Posterior cingulate gyrus (tissue), 11 donors: ENCODE data around the gene TDO2.
"Not testable (repeated sequence)": the region's sequence is repeated elsewhere in the genome, so short reads cannot be mapped to it uniquely, and the experiment has no call there.

ENCODE experiments used
- DNase-seq, 10 donors: peaks; one replicate each; pipeline versions ENCODE4 v3.0.0 to v3.0.0-alpha.2; 2020 to 2021; ENCODE audit warnings: mixed read lengths in 3 of 10
- intact Hi-C: fragments of 100-400 bp; cut with DNase I; formaldehyde crosslinking; loops from one replicate; pipeline ENCODE4 v1.15.1; 2023

Gene TDO2

GRCh38 chr4:155906554-155907247, 3.2 kb downstream of the TDO2 start:
- no peak for DNase-seq
- intact Hi-C loops: no loop called here

DNA sequence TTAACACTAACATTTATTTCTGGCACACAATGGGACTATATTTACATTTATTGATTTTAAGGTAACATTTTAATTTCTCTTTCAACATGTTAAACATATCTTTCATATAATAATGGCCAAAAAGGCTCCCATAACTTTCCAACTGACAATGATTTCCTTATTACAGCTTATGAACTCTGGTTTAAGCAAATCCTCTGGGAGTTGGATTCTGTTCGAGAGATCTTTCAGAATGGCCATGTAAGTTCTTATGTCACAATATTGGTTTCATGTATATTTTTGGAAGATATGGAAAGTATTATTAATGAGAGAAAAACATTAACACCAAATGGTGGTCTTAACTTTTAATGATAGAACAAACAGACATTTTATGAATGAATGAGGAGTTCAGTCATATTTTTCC, 4.1 kb downstream of the TDO2 start:
- intact Hi-C loops: no loop called here
- DNase-seq: no peak

DNA sequence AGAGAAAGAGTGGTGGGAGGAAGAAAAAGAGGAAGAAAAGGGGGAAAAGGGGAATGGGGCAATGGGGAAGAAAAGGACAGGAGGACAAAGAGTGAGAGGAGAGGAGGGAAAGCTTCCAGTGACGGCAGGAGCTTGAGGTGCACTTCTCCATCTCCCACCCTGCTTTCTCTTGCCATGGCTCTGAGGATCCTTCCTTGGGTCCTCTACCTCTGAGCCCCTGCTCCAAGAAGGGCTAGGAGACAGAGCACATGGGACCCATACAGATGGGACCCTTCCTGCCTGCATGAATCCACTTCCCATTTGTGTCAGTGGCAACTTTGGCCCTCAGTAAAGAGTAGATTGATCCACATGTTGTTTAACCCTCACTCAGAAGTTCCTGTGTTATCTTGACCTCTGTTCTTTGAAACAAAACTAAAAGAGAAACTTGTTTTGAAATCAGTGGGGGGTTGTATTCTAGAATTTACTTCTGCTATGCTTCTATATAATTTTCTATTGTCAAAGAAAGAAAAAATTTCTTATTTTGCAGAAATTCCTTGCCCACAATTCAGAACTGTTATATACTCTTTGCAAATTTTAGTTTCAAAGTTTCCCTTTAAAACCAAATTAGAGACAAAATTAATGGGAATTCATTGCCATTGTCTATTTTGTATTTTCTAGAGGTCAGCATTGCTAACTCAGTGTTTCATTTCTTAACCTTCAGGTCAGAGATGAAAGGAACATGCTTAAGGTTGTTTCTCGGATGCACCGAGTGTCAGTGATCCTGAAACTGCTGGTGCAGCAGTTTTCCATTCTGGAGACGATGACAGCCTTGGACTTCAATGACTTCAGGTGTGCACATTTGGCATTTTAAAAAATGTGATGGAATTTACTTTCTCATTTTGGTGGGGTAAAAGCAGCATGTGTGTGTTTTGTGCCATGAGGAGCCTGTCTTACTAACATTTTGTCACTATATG, 5.0 kb downstream of the TDO2 start:
- intact Hi-C loops: no loop called here
- DNase-seq: no peak

GRCh38 chr4:155909615-155910226, 6.2 kb downstream of the TDO2 start:
- intact Hi-C loops: no loop called here
- DNase-seq: no peak

DNA sequence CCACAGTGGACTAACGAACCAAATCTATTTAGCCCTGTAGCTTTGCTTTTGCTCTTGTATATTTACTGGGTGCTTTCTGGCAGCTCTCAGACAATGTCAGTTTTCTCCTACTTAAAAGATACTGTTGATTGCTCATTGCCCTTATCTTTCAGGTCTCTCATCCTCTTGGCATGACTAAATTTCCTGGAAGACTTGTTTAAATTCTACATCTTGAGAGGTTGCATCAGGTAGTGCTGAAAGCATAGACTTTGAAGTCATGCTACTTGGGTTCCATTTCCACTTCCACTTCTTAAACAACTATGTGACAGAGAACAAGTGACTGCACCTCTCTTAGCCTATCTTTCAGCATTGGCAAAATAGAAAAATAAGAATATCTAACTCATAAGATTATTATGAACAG, 8.4 kb downstream of the TDO2 start:
- intact Hi-C loops: no loop called here
- no peak for DNase-seq

DNA sequence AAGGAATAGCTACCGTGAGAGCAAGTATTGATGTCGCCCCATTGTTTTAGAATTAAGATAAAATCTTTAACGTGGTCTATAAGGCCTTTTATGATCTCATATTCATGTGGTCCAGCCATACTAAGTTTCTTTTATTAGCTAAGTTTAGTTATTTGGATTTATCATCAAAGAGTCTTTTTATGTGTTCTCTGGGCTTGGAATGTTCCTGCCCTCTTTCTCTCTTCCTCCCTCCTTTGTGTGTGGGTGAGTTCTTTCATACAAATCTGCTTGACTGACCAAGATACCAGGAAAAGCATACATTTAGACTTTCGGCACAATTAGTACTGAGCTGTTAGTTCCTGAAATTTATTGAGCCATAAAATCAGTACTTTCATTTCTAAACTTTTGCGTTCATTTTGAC, 11.3 kb downstream of the TDO2 start:
- no peak for DNase-seq
- intact Hi-C loops: no loop called here

- no peak for DNase-seq
- intact Hi-C loops: no loop called here
These were observed 18.1 kb downstream of the TDO2 start for GRCh38 chr4:155921597-155921996.

DNA sequence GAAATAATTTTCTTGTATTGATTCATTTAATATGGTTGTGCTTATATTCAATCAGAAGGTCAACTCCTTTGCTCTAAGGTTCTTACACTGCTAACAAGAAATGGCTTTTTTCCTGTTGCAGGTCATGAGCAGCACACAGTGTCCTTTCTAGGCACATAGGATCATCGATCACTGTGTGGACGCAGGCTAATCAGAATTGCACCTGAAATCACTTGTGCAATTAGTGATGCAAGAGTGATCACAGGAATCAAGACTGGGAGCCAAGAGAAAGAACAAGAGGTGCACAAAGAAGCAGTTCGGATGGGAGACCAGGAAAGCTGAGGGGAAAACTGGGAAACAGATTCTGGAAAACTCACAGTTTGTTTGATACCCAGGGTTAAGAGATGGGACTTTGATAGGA, 21.1 kb downstream of the TDO2 start:
- DNase-seq: no peak
- intact Hi-C loops: no loop called here

DNA sequence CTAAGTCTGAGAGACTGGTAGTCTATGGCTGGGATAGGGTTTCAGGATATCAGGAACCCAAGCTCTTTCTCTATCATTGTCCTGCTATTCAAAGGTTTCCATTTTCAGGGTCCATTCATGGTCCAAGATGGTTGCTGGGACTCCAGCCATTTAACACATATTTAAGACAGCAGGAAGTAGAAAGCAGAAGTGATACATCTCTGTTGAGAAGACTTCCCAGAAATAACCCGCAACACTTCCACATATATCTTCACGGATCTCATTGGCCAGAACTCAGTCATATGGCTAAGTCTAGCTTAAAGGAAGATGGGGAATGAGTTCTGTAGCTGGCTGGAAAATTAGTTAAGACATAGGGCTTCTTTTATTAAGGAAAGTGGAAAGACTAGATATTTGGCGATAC, 26.3 kb downstream of the TDO2 start:
- intact Hi-C loops: no loop called here
- DNase-seq: no peak

GRCh38 chr4:155930330-155930729, 26.8 kb downstream of the TDO2 start:
- intact Hi-C loops: no loop called here

GRCh38 chr4:155931634-155932033, 28.1 kb downstream of the TDO2 start:
- DNase-seq: no peak
- intact Hi-C loops: no loop called here

More at GRCh38 chr4:155930330-155930729, 26.8 kb downstream of the TDO2 start:
- no peak for DNase-seq

- DNase-seq, intact Hi-C loops: not testable (repeated sequence)
These were observed 31.1 kb downstream of the TDO2 start for GRCh38 chr4:155934634-155935033.

DNA sequence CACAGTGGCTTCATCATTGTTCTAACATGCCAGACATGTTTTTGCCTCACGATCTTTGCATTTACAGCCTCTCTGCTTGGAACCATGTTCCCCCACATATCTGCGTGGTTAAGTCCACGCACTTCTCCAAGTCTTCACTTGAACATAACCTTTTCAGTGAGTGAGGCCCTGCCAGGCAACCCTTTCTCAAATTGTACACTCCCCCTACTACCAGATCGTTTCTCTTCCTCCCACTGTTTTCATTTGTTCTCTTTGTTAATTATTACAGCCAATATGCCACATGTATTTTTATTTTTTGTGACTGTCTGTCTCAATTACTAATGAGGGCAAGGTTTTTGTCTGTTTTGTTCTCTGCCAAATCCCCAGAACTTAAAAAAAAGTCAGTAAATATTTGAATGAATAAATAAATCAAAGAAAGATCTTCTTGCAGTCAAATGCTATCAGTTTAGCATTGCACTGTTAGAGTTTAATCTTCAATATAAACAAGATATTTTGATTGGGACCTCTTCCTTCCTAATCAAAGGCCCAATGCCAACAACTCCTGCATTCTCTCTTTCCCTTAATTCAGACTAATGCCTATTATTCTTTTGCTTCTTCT, 32.0 kb downstream of the TDO2 start:
- DNase-seq: no peak
- intact Hi-C loops: no loop called here

DNA sequence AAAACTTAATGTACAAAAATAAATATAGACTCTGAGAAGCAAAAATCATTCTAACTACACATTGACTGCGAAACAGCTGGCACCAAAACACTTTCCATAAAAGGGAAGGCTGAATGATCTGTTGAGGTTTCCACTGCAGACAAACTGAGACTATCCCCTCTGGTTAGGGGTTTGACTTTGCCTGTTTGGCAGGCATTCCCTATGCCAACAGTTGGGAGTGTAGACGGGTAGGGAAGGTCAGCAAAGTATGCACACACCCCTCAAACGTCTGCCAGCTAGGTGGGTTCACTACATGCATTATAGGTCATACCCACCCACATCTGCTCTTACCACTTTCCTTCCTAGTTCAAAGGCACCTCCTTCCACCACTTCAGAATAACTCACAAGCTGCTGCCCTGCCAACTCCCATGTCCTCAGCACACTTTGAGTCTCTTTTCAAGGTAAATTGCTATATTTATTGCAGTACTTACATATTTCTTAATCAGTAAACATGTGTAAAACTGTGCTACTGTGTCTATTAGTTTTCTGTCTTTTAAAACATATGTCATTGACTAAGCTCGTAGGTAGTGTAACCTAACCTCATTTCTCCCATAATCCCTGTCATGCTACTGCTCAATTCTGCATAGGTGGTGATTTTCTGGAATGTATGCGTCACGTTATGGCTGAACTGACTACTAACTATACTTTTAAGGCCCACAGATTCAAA, 37.7 kb downstream of the TDO2 start:
- intact Hi-C loops: no loop called here
- no peak for DNase-seq

- DNase-seq: no peak
- intact Hi-C loops: no loop called here
These were observed 38.3 kb downstream of the TDO2 start for GRCh38 chr4:155941820-155942219.

DNA sequence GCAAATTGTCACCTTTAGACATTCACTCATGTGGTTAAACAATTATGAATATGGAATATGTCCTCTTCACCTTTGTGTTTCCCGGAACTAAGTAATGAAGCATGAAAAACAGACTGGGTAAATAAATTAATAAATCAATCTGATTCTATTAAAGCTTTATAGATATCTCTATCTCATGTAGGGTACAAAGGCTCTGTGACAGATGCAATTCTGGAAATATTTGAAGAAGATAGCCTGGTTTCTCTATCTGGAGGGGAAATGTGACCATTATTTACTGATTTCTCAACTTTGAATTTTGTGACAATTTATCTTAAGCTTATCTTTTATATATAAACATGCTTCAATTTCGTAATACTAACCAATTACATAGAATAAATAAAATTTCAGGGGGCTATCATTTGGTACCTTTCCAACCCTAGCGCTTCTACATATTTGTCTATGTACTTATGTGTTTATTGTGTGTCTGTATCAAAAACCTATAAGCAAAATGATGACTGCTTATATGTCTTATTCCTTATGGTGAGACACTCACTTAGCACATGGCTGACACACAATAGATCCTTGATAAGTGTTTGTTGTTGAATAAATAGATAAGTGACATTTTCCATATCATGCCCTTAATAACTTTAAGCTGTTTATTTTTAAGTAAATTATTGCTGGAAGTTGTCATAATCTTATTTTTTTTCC, 40.3 kb downstream of the TDO2 start:
- intact Hi-C loops: no loop called here
- DNase-seq: no peak

GRCh38 chr4:155944516-155944915, 41.0 kb downstream of the TDO2 start:
- intact Hi-C loops: no loop called here
- DNase-seq: no peak

DNA sequence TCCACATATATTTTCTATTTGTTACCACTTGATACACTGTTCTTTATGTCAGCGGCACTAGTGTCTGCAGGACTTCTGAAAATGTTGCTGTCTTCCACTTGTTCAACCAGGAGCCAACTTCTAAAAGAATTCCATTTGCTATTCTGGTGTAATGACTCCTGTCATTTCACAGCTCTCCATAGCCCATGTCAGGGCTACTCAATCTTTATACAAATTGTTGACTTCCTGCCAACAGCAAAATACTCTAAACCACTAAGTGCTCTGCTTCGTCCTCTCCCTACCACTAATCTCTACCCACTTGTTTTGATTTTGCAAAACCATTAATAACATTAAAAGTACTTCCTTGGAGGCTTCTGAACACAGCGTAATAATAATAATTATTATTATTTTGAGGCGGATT, 43.0 kb downstream of the TDO2 start:
- DNase-seq: no peak
- intact Hi-C loops: no loop called here

GRCh38 chr4:155948541-155948940, 45.0 kb downstream of the TDO2 start:
- DNase-seq: no peak
- intact Hi-C loops: no loop called here

DNA sequence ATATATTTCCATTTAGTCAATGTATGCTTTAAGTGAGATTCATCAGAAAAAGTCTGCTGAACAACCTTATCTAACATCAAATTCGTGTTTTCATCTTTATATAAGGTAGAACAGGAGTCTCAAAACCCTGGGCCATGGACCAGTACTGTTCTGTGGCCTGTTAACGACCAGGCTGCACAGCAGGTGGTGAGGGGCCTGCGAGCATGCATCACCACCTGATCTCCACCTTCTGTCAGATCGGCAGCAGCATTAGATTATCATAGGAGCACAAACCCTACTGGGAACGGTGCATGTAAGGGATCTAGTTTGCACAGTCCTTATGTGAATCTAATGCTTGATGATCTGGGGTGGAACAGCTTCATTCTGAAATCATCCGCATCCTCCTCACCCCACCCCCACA, 47.0 kb downstream of the TDO2 start:
- no peak for DNase-seq
- intact Hi-C loops: loop anchor here (5.0 to 10.0 kb wide), 3 partner anchors 138 to 546 kb away; no protein-coding TSS in a partner anchor
